GM19240 (cell line): ENCODE measurements around the gene TSTD2.

Source experiments
- DNase-seq: peaks from one replicate; pipeline ENCODE4 v3.0.0; 2011; ENCODE audit warnings: low spot score; ENCODE audit not compliant: insufficient read length

TSTD2 gene

GRCh38 chr9:97632985-97633858 lies at the start of gene TSTD2, which contains the start of gene NCBP1:
TSTD2 (minus strand) TSS chr9:97633368; CDS start chr9:97627562, 5,806 bp downstream.
NCBP1 (plus strand) TSS chr9:97633821; CDS start chr9:97633882, 61 bp downstream.
- DNase-seq, result peak; percentile 59

GRCh38 chr9:97682242-97682641 lies 49.1 kb upstream of the TSTD2 start:
- DNase-seq, result no peak

- no peak for DNase-seq
Observed at GRCh38 chr9:97675655-97676054, 42.5 kb upstream of the TSTD2 start.

GRCh38 chr9:97673922-97674321 lies 40.8 kb upstream of the TSTD2 start:
- no peak for DNase-seq

DNA sequence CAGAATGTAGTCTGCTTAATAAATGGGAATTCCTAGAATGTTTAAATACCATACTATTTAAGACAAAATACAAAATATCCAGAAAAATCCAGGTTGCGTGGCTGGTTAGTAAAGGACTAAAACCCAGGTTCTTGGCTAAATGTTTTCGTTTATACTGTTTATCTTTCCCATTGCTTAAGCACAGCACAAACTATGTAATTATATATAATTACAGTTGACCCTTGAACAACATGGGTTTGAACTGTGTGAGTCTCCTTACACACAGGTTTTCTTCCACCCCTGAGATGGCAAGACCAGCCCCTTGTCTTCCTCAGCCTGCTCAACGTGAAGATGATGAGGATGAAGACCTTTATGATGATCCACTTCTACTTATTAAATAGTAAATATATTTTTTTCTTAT lies 39.2 kb upstream of the TSTD2 start:
- DNase-seq, result no peak

GRCh38 chr9:97670586-97670985 lies 37.4 kb upstream of the TSTD2 start:
- DNase-seq, result no peak

DNA sequence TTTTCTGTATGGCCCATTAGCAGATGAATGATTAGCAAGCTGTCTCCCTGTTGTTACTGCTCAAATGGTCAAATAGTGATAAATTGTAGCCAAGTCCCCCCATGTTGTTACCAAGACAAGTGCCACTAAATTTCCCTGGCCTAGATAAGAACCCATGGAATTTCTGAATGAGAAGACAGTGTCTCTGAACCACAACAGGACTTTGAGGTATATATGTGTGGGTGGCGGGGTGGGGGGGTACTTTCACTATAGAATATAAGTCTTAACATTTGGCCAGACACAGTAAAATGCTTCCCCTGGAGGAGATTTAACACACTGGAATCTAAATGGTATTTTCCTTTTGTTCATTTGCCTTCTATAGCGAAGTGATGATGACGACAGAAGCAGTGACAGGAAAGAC lies 35.3 kb upstream of the TSTD2 start:
- DNase-seq, result no peak

- no peak for DNase-seq
Observed at GRCh38 chr9:97666907-97667686, 33.9 kb upstream of the TSTD2 start.

- DNase-seq, result no peak
Observed at GRCh38 chr9:97665742-97666141, 32.6 kb upstream of the TSTD2 start.

DNA sequence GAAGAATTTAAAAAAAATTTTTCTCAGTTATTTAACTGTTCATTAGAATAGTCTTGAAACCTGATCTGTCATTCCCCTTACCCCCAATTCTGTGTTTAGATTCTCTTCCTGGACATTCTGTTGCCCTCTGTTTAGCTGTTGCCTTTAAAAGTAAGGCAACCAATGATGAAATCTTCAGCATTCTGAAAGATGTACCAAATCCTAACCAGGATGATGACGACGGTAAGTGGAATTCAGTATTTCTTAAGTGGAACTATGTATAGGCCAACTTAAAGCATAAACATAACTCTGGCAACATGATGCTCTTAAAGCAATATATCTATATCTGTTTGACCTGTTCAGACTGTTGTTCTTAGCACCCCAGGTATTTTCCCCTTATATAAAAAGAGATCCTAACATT lies 27.7 kb upstream of the TSTD2 start:
- DNase-seq, result no peak

GRCh38 chr9:97660340-97660739 lies 27.2 kb upstream of the TSTD2 start:
- DNase-seq, result no peak

DNA sequence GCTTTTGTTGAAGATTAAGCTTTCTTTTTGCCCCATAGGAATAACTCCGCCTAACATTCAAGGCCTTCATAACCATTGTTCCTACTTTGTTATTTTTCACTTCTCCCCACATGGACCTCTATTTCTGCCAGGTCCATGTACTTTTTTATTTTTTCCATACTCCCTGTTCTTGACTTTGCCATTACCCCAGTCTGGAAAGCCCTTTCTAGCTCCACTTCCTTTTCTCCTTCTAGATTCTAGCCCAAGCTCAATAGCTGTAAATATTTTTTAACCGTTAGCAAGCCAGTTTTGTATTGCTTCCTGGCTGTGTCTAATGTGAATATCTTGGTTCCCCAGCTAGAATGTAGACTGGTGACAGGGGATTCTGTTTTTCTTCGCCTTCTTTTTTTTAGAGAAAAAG lies 26.6 kb upstream of the TSTD2 start:
- no peak for DNase-seq

DNA sequence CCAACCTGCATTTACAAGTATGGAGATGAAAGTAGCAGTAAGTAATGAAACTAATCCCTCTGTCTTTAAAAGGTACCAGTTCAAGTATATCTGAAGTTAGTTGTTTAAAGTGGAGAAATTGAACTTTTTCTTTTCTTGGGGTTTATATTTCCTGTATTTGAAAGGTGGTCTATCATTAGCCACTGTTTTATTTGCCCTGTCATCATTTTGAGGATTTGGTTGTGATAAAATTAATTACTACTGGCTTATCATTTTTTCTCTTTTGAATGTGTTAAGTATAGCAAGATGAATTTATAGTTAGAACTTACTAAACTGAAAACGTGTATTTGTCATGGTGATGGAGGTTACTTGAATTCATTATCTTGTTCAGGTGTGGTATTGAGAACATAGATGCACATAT lies 25.5 kb upstream of the TSTD2 start:
- DNase-seq, result no peak

DNA sequence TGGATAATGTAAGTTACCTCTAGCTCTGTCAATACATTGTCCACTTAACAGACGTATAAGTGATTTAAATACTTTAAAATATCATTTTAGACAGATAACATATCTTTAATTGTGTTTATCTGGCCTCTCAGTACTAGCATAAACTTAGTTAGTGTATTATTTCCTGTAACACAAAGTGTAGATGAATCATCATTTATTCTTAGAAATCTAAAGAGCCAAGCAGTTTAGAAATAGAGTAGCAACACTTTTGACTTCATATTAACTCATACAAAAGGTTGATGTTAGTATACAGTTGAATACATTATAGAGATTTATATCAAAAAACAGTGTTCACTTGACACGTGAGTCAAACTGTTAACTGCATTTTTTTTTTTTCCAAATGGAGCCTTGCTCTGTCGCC lies 18.5 kb upstream of the TSTD2 start:
- DNase-seq, result no peak

GRCh38 chr9:97647996-97648395 lies 14.8 kb upstream of the TSTD2 start:
- DNase-seq, result no peak

- DNase-seq, result no peak
Observed at GRCh38 chr9:97645720-97646119, 12.6 kb upstream of the TSTD2 start.

- no peak for DNase-seq
Observed at GRCh38 chr9:97640325-97640724, 7.2 kb upstream of the TSTD2 start.

GRCh38 chr9:97638666-97639065 lies 5.5 kb upstream of the TSTD2 start:
- DNase-seq, result no peak

- no peak for DNase-seq
Observed at GRCh38 chr9:97636903-97637302, 3.7 kb upstream of the TSTD2 start.

DNA sequence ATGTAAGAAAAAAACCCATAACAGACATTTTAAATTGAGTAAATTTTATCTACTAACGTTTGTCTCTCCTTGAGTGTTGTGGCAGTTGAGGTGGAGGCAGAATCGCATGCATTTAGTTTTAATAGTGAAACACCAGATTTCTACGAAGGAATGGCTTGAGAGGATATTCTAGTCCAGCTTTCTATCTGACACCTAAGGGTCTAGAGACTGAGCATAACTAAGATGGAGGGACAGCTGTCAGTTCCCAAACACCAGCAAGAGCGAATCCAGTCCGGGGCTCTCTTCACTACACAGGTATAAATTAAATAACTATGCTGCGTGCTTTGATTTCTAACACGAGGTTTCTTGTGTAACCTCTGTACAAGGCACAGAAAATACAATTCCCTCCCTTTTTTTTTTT lies 1.9 kb upstream of the TSTD2 start:
- DNase-seq, result no peak

- DNase-seq, result no peak
Observed at GRCh38 chr9:97633859-97634490, 807 bp upstream of the TSTD2 start.
